HepG2 (cell line): ENCODE measurements around the gene HAUS1. TPM values are rescaled to one million over a fixed set of nuclear protein-coding genes. Genes with fewer than 3 reads are reported as not detected.

Experiments
- ARNT ChIP-seq: fragments of 450-650 bp; IDR thresholded peaks from 2 replicates; pipeline ENCODE4 v1.6.1; 2017
- ATF3 ChIP-seq: sonication (generic); formaldehyde crosslinking; IDR thresholded peaks from 2 replicates; pipeline ENCODE4 v1.4.0; 2020; ENCODE audit warnings: missing genetic modification reagents
- ATF7-NPFF ChIP-seq: sonication (generic); formaldehyde crosslinking; IDR thresholded peaks from 2 replicates; pipeline ENCODE4 v1.8.1; 2023; ENCODE audit warnings: mild to moderate bottlenecking, low read depth, missing genetic modification reagents, moderate library complexity
- BRCA1 ChIP-seq: sonication (generic); formaldehyde crosslinking; IDR thresholded peaks from 2 replicates; pipeline ENCODE4 v1.4.0; 2020; ENCODE audit warnings: missing genetic modification reagents
- CEBPG ChIP-seq: IDR thresholded peaks from 2 replicates; pipeline ENCODE4 v1.6.1; 2016
- CHD4 ChIP-seq: fragments of 200-600 bp; sonication (generic); IDR thresholded peaks from 2 replicates; pipeline ENCODE4 v1.7.0; 2017; ENCODE audit warnings: mild to moderate bottlenecking, low read length, borderline replicate concordance
- CREB1 ChIP-seq, 2 experiments: fragments of 450-650 bp in 1 of 2; IDR thresholded peaks; 2 replicates each; pipeline ENCODE4 v1.6.1; 2016 to 2017; ENCODE audit warnings: control low read depth in 1 of 2, mild to moderate bottlenecking in 1 of 2, missing compliant biosample characterization in 1 of 2, missing genetic modification characterization in 1 of 2
- DNMT1 ChIP-seq: sonication (generic); formaldehyde crosslinking; IDR thresholded peaks from 2 replicates; pipeline ENCODE4 v1.5.1; 2020; ENCODE audit warnings: mild to moderate bottlenecking, missing genetic modification reagents
- ETS1 ChIP-seq: sonication (generic); formaldehyde crosslinking; IDR thresholded peaks from 2 replicates; pipeline ENCODE4 v1.4.0; 2020; ENCODE audit warnings: missing genetic modification reagents
- FOXO4 ChIP-seq: sonication (generic); formaldehyde crosslinking; conservative IDR thresholded peaks from 2 replicates; pipeline ENCODE4 v1.8.1; 2023; ENCODE audit warnings: missing genetic modification reagents
- ISL2 ChIP-seq: sonication (generic); formaldehyde crosslinking; IDR thresholded peaks from 2 replicates; pipeline ENCODE4 v1.5.0; 2020; ENCODE audit warnings: missing genetic modification reagents
- JUND ChIP-seq: sonication (generic); formaldehyde crosslinking; IDR thresholded peaks from 2 replicates; pipeline ENCODE4 v1.8.0; 2022; ENCODE audit warnings: mild to moderate bottlenecking, missing genetic modification reagents
- KLF11 ChIP-seq: IDR thresholded peaks from 2 replicates; pipeline ENCODE4 v1.6.1; 2016; ENCODE audit warnings: missing compliant biosample characterization
- KLF15 ChIP-seq: sonication (generic); formaldehyde crosslinking; IDR thresholded peaks from 2 replicates; pipeline ENCODE4 v1.8.1; 2023; ENCODE audit warnings: borderline replicate concordance, mild to moderate bottlenecking, inconsistent platforms, missing genetic modification reagents, mixed read lengths
- MAZ ChIP-seq, 2 experiments: sonication (generic) in 1 of 2; formaldehyde crosslinking in 1 of 2; IDR thresholded peaks; 2 replicates each; pipeline versions ENCODE4 v1.5.0 to v1.6.1; 2012 to 2020; ENCODE audit warnings: low read depth in 2 of 2, mild to moderate bottlenecking in 2 of 2, borderline replicate concordance in 1 of 2, improper control_type of control experiment in 1 of 2, low read length in 1 of 2, missing genetic modification reagents in 1 of 2, moderate library complexity in 1 of 2
- MLX ChIP-seq: IDR thresholded peaks from 2 replicates; pipeline ENCODE4 v1.6.1; 2016
- NFYC ChIP-seq: IDR thresholded peaks from 2 replicates; pipeline ENCODE4 v1.6.1; 2016; ENCODE audit warnings: missing genetic modification reagents, missing compliant biosample characterization
- PHF5A ChIP-seq: IDR thresholded peaks from one replicate; pipeline ENCODE4 v1.6.1; 2018; ENCODE audit warnings: low read depth, missing genetic modification reagents; ENCODE audit not compliant: unreplicated experiment
- PTBP1 ChIP-seq: fragments of 200-400 bp; formaldehyde crosslinking; IDR thresholded peaks from 2 replicates; pipeline ENCODE4 v1.6.1; 2018; ENCODE audit warnings: low read length, low read depth; ENCODE audit not compliant: poor library complexity, severe bottlenecking
- SMAD3 ChIP-seq: sonication (generic); formaldehyde crosslinking; IDR thresholded peaks from 2 replicates; pipeline ENCODE4 v1.4.0; 2020; ENCODE audit warnings: missing genetic modification reagents
- TGIF2 ChIP-seq: IDR thresholded peaks from 2 replicates; pipeline ENCODE4 v1.6.1; 2016; ENCODE audit warnings: control low read depth, missing compliant biosample characterization
- YY1 ChIP-seq: IDR thresholded peaks from 2 replicates; pipeline ENCODE4 v1.6.1; 2011; ENCODE audit warnings: low read length, low read depth, moderate library complexity, mild to moderate bottlenecking; ENCODE audit not compliant: insufficient read depth, insufficient replicate concordance
- ZNF451 ChIP-seq: sonication (generic); formaldehyde crosslinking; IDR thresholded peaks from 2 replicates; pipeline ENCODE4 v1.5.0; 2020; ENCODE audit warnings: mild to moderate bottlenecking, missing genetic modification reagents
- ZNF816 ChIP-seq: sonication (generic); formaldehyde crosslinking; IDR thresholded peaks from 2 replicates; pipeline ENCODE4 v1.8.0; 2022; ENCODE audit warnings: missing genetic modification reagents, mild to moderate bottlenecking, borderline replicate concordance
- ZSCAN22 ChIP-seq: sonication (generic); formaldehyde crosslinking; IDR thresholded peaks from 2 replicates; pipeline ENCODE4 v1.4.0; 2020; ENCODE audit warnings: mild to moderate bottlenecking, missing genetic modification reagents
- ZZZ3 ChIP-seq: sonication (generic); formaldehyde crosslinking; IDR thresholded peaks from 2 replicates; pipeline ENCODE4 v1.4.0; 2020; ENCODE audit warnings: missing genetic modification reagents, mild to moderate bottlenecking, borderline replicate concordance
- polyA plus RNA-seq, 8 experiments: library from polyadenylated mRNA; depleted of rRNA in 3 of 8; stranded (reverse) in 7 of 8; unstranded in 1 of 8; fragments of >200 nt; fragmentation: Illumina TruSeq in 4 of 8; extraction: Trizol in 4 of 8; gene quantifications; 2 replicates each; pipeline versions ENCODE4 v1.2.1 to v1.2.3, GENCODE V29; 2011 to 2016; ENCODE audit warnings: low read depth in 4 of 8, missing spikeins in 1 of 8, mixed read lengths in 1 of 8; ENCODE audit not compliant: insufficient read depth in 1 of 8
- total RNA-seq, 5 experiments: library from RNA; depleted of rRNA; stranded (reverse); fragments of >200 nt; fragmentation: Illumina TruSeq; extraction: Trizol; gene quantifications; 2 replicates each; pipeline ENCODE4 v1.2.3, GENCODE V29; 2016; ENCODE audit warnings: low read depth in 1 of 5

HAUS1 gene
- total and polyA plus RNA-seq, 2 of the 13 experiments (the other 11 are each of a cell fraction or from before 2014, with no cell fraction given): 20.6 to 59.2 TPM

GRCh38 chr18:46173393-46174341, 69.5 kb downstream of the HAUS1 start (continued):
- TF ChIP-seq YY1 (peak; percentile 89), CEBPG (CRISPR knock-in tag) (no peak; the same call in 1 of the 2 replicates), PHF5A (CRISPR knock-in tag) (no peak), TGIF2 (CRISPR knock-in tag) (0 out of 2 replicates have a peak, but pooled peaks have one; percentile 62), JUND (no peak), KLF15 (CRISPR knock-in tag) (peak; percentile 27; the same call in 1 of the 2 replicates), CHD4 (no peak), ZNF451 (CRISPR knock-in tag) (peak; percentile 80; the same call in 1 of the 2 replicates), FOXO4 (CRISPR knock-in tag) (peak; percentile 84; the same call in 1 of the 2 replicates), ZNF816 (CRISPR knock-in tag) (0 out of 2 replicates have a peak, but pooled peaks have one; percentile 71), PTBP1 (no peak), MLX (CRISPR knock-in tag) (no peak), SMAD3 (peak; percentile 62; the same call in 1 of the 2 replicates), MAZ (IDR thresholded peaks at IDR 0.05; ENCODE audit: borderline replicate concordance, low read depth, low read length) (no peak), MAZ (CRISPR knock-in tag; IDR thresholded peaks at IDR 0.05; ENCODE audit: low read depth) (peak; percentile 25), DNMT1 (CRISPR knock-in tag) (0 out of 2 replicates have a peak, but pooled peaks have one; percentile 51), ARNT (no peak), BRCA1 (peak; percentile 18; the same call in 1 of the 2 replicates), CREB1 (IDR thresholded peaks at IDR 0.05) (peak; percentile 30; the same call in 1 of the 2 replicates), CREB1 (CRISPR knock-in tag; IDR thresholded peaks at IDR 0.05) (peak; percentile 77), ZZZ3 (CRISPR knock-in tag) (no peak), ZSCAN22 (CRISPR knock-in tag) (0 out of 2 replicates have a peak, but pooled peaks have one; percentile 29), ISL2 (CRISPR knock-in tag) (peak; percentile 42; the same call in 1 of the 2 replicates), KLF11 (CRISPR knock-in tag) (no peak), ETS1 (no peak), NFYC (CRISPR knock-in tag) (0 out of 2 replicates have a peak, but pooled peaks have one; percentile 12), ATF3 (CRISPR knock-in tag) (peak; percentile 22; the same call in 1 of the 2 replicates), ATF7-NPFF (CRISPR knock-in tag) (no peak; the same call in none of the 2 replicates)
